GM12801 (cell line): ENCODE measurements around the gene FRAS1.

Experiments used
- TF ChIP-seq, protein P1 (sequence below): IDR thresholded peaks from one replicate; pipeline ENCODE4 v1.5.1; 2011; ENCODE audit warnings: control low read depth; ENCODE audit not compliant: insufficient read length; ENCODE audit errors: extremely low read depth

Gene FRAS1

DNA sequence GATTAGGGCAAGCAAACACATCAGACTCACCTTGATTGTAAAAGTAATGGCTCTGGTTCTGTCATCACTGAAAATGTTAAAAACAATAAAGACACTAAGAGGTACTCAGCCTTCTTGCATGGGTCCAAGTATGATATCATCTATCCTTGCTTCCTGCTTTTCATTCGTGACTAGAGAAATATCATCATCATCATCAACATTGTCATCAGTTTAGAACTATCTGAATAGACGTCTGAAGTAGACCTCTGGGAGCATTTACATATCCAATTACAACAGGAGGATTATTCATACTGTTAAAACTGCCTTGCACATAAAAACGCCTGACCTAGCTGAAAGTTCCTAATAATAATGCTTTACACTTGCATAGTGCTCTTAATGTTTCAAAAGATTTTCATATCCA is 9.8 kb upstream of the FRAS1 start:
- TF ChIP-seq, protein P1, sequence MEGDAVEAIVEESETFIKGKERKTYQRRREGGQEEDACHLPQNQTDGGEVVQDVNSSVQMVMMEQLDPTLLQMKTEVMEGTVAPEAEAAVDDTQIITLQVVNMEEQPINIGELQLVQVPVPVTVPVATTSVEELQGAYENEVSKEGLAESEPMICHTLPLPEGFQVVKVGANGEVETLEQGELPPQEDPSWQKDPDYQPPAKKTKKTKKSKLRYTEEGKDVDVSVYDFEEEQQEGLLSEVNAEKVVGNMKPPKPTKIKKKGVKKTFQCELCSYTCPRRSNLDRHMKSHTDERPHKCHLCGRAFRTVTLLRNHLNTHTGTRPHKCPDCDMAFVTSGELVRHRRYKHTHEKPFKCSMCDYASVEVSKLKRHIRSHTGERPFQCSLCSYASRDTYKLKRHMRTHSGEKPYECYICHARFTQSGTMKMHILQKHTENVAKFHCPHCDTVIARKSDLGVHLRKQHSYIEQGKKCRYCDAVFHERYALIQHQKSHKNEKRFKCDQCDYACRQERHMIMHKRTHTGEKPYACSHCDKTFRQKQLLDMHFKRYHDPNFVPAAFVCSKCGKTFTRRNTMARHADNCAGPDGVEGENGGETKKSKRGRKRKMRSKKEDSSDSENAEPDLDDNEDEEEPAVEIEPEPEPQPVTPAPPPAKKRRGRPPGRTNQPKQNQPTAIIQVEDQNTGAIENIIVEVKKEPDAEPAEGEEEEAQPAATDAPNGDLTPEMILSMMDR = no peak

DNA sequence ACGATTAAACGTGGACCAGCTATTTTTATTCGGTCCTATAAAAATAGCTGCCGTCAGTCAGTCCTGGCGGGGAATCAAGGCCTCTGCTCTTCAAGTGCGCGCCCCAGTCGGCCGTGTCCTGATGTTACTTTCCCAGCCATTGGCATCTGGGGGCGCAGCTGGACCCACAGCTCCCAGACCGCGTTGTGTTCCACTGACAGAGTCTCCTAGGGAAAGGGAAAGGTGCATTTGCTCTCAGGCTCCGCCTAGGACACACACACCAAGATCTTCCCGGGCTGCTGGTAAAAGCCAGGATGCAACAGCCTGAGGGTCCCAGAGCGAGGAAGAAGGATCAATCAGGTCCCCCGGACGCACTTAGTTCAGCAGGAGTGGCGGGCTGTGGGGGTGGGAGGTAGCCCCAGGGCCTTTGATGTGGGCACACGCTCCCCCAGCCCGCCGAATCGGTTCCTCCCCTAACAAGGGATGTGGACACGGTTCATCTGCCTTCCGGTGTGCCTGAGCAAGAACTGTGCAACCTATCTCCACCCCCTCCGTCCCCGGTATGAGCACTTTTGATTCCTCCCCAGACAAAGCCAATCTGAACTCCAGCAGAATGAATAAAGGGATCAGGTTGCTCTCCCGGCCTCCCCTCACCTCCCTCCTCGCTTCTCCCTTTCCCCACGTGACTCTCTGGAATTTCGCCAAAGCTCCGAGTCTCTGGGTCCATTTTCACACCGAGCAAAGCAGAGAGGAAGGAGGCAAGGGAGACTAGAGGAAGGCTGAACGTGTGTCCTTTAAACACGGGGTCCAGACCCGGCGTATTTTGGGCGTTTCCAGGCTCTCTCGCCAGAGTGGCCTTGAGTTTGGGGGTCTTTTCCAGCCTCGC is 626 bp upstream of the FRAS1 start:
- TF ChIP-seq, protein P1 = no peak

DNA sequence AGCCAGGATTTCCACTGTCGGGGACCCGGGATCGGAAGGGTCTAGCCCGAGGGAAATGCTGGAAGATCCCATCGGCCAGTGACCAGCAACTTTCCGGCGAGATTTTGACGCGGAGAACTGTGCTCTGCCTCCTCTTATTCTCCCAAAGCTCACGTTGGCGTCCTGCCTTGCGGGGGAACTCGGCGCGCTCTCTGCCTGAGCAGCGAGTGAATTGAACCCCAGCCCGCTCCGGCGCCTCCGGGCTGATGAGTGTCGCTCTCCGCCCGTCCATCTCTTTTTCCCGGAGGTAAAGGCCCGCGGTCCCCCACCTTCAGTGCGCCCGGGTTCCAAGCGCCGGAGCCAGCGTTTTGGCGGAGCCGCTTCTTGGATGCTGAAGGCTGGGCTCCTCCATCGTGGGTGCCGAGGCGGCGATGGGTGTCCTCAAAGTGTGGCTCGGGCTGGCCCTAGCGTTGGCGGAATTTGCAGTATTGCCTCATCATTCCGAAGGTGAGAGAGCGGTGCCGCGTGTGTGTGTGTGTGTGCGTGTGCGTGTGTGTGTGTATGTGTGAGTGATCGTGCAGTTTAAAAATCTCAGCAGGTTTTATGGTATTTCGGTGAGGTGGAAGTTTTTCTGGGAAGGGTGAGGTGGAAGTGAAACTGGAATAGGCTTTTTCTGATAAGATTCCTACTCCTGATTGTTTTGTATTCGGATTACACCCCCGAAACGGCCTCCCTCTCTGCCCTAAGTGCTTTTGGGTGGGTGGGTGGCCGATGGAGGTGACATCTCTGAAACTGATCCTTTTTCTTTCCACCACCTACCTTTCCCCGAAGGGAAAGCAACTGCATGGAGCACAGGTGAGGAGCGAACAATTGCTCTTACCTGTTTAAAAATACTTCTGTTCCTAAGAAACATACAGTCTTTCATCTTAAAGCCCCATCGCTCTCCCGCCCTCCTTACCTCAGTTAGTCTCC is 752 bp downstream of the FRAS1 start:
- TF ChIP-seq, protein P1 = no peak

DNA sequence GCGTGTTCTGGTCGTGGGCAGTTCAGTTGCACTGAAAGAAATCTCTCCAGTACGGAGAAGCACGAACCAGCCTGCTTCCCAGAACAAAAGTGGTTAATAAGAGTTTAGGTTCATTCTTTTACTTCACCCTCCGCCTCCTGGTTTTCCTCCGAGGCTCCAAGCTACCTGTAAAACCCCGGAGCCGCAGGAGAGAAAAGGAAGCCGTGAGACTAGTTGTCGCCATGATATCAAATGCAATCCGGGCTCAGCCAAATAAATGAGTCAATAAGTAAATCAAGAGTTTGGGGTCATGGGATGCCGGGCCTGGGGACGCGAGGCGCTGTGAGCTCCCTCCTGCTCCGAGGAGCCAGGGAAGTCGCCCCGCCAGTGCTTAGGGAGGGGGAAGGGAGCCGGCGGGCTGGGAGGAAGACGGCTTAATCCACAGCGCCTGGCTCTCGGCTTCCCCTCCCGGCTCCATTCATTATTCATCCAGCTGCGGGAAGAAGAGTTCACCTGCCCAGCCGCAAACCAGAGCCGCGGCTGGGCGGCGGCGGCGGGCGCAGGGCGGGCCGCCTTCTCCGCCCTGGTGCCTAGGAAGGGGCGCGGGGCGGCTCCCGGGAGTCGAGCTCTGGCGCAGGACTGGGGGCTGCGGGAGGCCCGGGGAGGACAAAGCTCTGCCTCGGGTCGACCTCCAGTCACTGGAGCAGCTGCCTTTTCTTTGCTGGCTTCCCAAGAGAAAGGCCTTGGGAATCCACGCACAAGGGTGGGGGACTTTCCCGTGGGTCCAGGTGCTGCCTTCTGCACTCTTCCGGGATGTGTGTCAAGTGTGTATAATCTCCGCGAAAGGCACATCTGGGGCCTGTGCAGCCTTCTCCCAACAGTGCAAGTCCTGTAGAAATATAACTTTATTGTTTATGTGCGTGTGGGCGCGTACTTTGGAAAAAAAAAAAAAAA is 1.7 kb downstream of the FRAS1 start:
- TF ChIP-seq, protein P1 = no peak

GRCh38 chr4:78059524-78059889 is 2.4 kb downstream of the FRAS1 start:
- TF ChIP-seq, protein P1 = no peak

DNA sequence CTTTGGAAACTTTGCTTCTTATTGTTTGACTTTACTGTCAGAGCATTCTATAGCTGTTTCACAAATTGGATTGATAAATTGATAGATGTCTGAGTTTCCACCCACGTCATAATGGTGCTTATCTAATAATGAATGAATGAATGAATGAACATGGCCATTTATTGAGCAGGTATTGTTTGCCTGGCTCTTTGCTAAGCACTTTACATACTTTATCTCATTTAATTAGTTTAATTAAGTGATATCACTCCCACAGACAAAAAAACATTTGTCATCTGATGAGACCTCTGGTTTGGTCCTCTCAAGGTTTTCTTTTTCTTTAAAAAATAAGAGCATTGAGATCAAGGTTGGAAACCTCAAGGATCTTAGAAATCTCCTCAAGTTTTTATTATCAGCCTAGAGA is 2.8 kb downstream of the FRAS1 start:
- TF ChIP-seq, protein P1 = no peak
